GM23338 (cell line): ENCODE data around the gene RAD51AP1. TPM values are rescaled to one million over a fixed set of nuclear protein-coding genes. Genes with fewer than 3 reads are reported as not detected.

ENCODE experiments used
- ATAC-seq: fragments of 200-7000 bp; cut with Tn5 transposase; 3 replicates; pipeline ENCODE4 v1.9.1; 2020
- DNase-seq: peaks from one replicate; pipeline ENCODE4 v3.0.0-alpha.2; 2015; ENCODE audit warnings: low spot score
- H2AFZ ChIP-seq: fragments of 200-600 bp; sonication (generic); 2 replicates; pipeline ENCODE4 v1.8.0; 2016; ENCODE audit warnings: antibody characterized with exemption, mild to moderate bottlenecking, moderate library complexity
- H3F3A ChIP-seq: fragments of 200-600 bp; sonication (generic); replicated peaks from 2 replicates; pipeline ENCODE4 v1.8.0; 2017; ENCODE audit warnings: antibody characterized with exemption, mixed run types, low read depth
- H3K27ac ChIP-seq: fragments of 200-600 bp; sonication (generic); 2 replicates; pipeline ENCODE4 v1.6.1; 2016; ENCODE audit warnings: low read depth
- H3K27me3 ChIP-seq: fragments of 200-600 bp; sonication (generic); 2 replicates; pipeline ENCODE4 v1.8.0; 2016; ENCODE audit warnings: mild to moderate bottlenecking, mixed run types, moderate library complexity; ENCODE audit not compliant: insufficient read depth
- H3K36me3 ChIP-seq: fragments of 200-600 bp; sonication (generic); 2 replicates; pipeline ENCODE4 v1.8.0; 2016; ENCODE audit warnings: mild to moderate bottlenecking; ENCODE audit not compliant: insufficient read depth
- H3K4me1 ChIP-seq: fragments of 200-600 bp; sonication (generic); 2 replicates; pipeline ENCODE4 v1.8.0; 2016; ENCODE audit warnings: mild to moderate bottlenecking, moderate library complexity; ENCODE audit not compliant: insufficient read depth
- H3K4me2 ChIP-seq: fragments of 200-600 bp; sonication (generic); 2 replicates; pipeline ENCODE4 v1.7.1; 2017; ENCODE audit warnings: mixed run types
- H3K4me3 ChIP-seq: fragments of 200-600 bp; sonication (generic); 2 replicates; pipeline ENCODE4 v1.6.1; 2016; ENCODE audit warnings: mixed run types
- H3K79me2 ChIP-seq: fragments of 200-600 bp; sonication (generic); replicated peaks from 2 replicates; pipeline ENCODE4 v1.8.0; 2017; ENCODE audit warnings: mild to moderate bottlenecking; ENCODE audit not compliant: insufficient read depth
- H3K9me2 ChIP-seq: fragments of 200-600 bp; sonication (generic); 2 replicates; pipeline ENCODE4 v1.8.0; 2017; ENCODE audit not compliant: insufficient read depth
- H4K20me1 ChIP-seq: fragments of 200-600 bp; sonication (generic); replicated peaks from 2 replicates; pipeline ENCODE4 v1.8.0; 2017; ENCODE audit warnings: mild to moderate bottlenecking; ENCODE audit not compliant: insufficient read depth
- H3K27ac Mint-ChIP-seq: 2 replicates; pipeline ENCODE4 v1.8.0; 2020; ENCODE audit warnings: inconsistent platforms, mild to moderate bottlenecking, moderate library complexity, mixed read lengths
- H3K27me3 Mint-ChIP-seq: 3 replicates; pipeline ENCODE4 v1.8.0; 2022; ENCODE audit warnings: low read depth, mild to moderate bottlenecking, moderate library complexity, mixed read lengths, inconsistent platforms; ENCODE audit not compliant: insufficient read depth, poor library complexity
- H3K36me3 Mint-ChIP-seq: 3 replicates; pipeline ENCODE4 v1.8.0; 2021; ENCODE audit warnings: low read depth, mild to moderate bottlenecking, inconsistent platforms, moderate library complexity, mixed read lengths
- H3K4me1 Mint-ChIP-seq: 3 replicates; pipeline ENCODE4 v1.8.0; 2020; ENCODE audit warnings: mild to moderate bottlenecking, inconsistent platforms, mixed read lengths
- H3K4me3 Mint-ChIP-seq: 3 replicates; pipeline ENCODE4 v1.8.0; 2021; ENCODE audit warnings: moderate library complexity, mild to moderate bottlenecking, inconsistent platforms, mixed read lengths
- H3K9me3 Mint-ChIP-seq: 3 replicates; pipeline ENCODE4 v1.8.0; 2020; ENCODE audit warnings: moderate library complexity, mild to moderate bottlenecking, inconsistent platforms, mixed read lengths
- CREB1 ChIP-seq: fragments of 250-450 bp; sonication (Bioruptor Pico); IDR thresholded peaks from 2 replicates; pipeline ENCODE4 v1.5.0; 2020; ENCODE audit warnings: low read depth, mild to moderate bottlenecking, moderate library complexity
- EZH2 ChIP-seq: fragments of 200-600 bp; sonication (generic); IDR thresholded peaks from one replicate; pipeline ENCODE4 v1.8.0; 2017; ENCODE audit warnings: antibody characterized with exemption, mild to moderate bottlenecking, low read depth; ENCODE audit not compliant: unreplicated experiment
- EZH2phosphoT487 ChIP-seq: fragments of 200-600 bp; sonication (generic); IDR thresholded peaks from one replicate; pipeline ENCODE4 v1.8.1; 2018; ENCODE audit warnings: antibody characterized with exemption; ENCODE audit not compliant: unreplicated experiment
- JUNB ChIP-seq: IDR thresholded peaks from one replicate; pipeline ENCODE4 v1.6.1; 2016; ENCODE audit warnings: antibody characterized with exemption; ENCODE audit not compliant: unreplicated experiment
- NANOG ChIP-seq: IDR thresholded peaks from 2 replicates; pipeline ENCODE4 v1.6.1; 2016; ENCODE audit warnings: antibody characterized with exemption, borderline replicate concordance
- POLR2AphosphoS5 ChIP-seq: IDR thresholded peaks from 2 replicates; pipeline ENCODE4 v1.6.1; 2016; ENCODE audit warnings: antibody characterized with exemption, low read depth
- STAT1 ChIP-seq: IDR thresholded peaks from one replicate; pipeline ENCODE4 v1.6.1; 2016; ENCODE audit warnings: antibody characterized with exemption; ENCODE audit not compliant: unreplicated experiment
- ZNF331 ChIP-seq: fragments of 250-450 bp; sonication (Bioruptor Pico); IDR thresholded peaks from 2 replicates; pipeline ENCODE4 v1.5.0; 2020; ENCODE audit warnings: low read depth, mild to moderate bottlenecking, moderate library complexity
- polyA plus RNA-seq: library from polyadenylated mRNA; unstranded; fragments of >200 nt; fragmentation: Nextera tagmentation; extraction: Ambion mirVana; gene quantifications from 2 replicates; pipeline ENCODE4 v1.2.1, GENCODE V29; 2016
- total RNA-seq: library from RNA; depleted of rRNA; stranded (reverse); fragments of >200 nt; shearing (Covaris generic); gene quantifications from 2 replicates; pipeline ENCODE4 v1.2.3, GENCODE V29; 2014
- TF ChIP-seq, protein P1 (sequence below), 2 experiments: fragments of 200-600 bp in 1 of 2; sonication (generic) in 1 of 2; conservative IDR thresholded peaks; 2 replicates each; pipeline versions ENCODE4 v1.5.1 to v1.6.1; 2016 to 2017; ENCODE audit warnings: antibody characterized with exemption in 2 of 2, low read depth in 2 of 2, mild to moderate bottlenecking in 2 of 2, moderate library complexity in 1 of 2
- TF ChIP-seq, protein P2 (sequence below): fragments of 250-450 bp; sonication (Bioruptor Pico); IDR thresholded peaks from 2 replicates; pipeline ENCODE4 v1.5.0; 2020; ENCODE audit warnings: mild to moderate bottlenecking, moderate library complexity
- TF ChIP-seq, protein P3 (sequence below): IDR thresholded peaks from 2 replicates; pipeline ENCODE4 v1.6.1; 2016; ENCODE audit warnings: antibody characterized with exemption

The RAD51AP1 gene
- total and polyA plus RNA-seq, 2 experiments from 2014 or later: 75.2 to 119 TPM

DNA sequence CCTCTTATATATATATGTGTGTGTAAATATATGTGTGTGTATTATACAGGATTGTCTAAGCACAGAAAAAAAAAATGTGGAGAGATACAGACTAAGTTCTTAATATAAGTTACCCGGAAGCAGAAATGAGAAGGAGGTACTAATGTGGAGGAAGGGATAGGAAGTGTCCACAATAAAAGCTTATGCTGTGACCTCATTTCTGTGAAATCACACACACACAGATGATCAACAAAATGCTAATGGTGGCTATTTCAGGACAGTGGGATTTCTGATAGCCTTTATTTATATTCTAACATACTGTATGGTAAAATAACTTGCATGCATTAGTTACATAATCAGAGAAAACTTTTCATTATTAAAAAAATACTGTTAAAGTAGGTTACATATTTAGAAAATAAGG lies 8.5 kb upstream of the RAD51AP1 start:
- H3K4me3 Mint-ChIP-seq: no peak overlapping the region
- no peaks in the 10 kb centered on the region for H3K9me2 ChIP-seq
- no peaks in the 10 kb centered on the region for H3K4me1 ChIP-seq
- no peaks in the 10 kb centered on the region for H3K9me3 Mint-ChIP-seq
- H3K4me2 ChIP-seq: no peak overlapping the region
- ATAC-seq (no peak), DNase-seq (no peak)
- TF ChIP-seq CREB1 (CRISPR knock-in tag) (no peak), NANOG (no peak)
- no peaks in the 10 kb centered on the region for H3K27me3 Mint-ChIP-seq
- no peaks in the 10 kb centered on the region for H3K36me3 Mint-ChIP-seq
- H4K20me1 ChIP-seq: no peaks in the 10 kb centered on the region
- no peaks in the 10 kb centered on the region for H3F3A ChIP-seq
- no peaks in the 10 kb centered on the region for H3K79me2 ChIP-seq
- no peaks in the 10 kb centered on the region; the same call in 2 of the 3 replicates for H3K4me1 Mint-ChIP-seq
- H3K27ac ChIP-seq: no peak overlapping the region
- H3K4me3 ChIP-seq: no peak overlapping the region
- no peak overlapping the region for H2AFZ ChIP-seq
- no peak overlapping the region for H3K27ac Mint-ChIP-seq
- H3K27me3 ChIP-seq: no peaks in the 10 kb centered on the region
- peaks cover 4% of the 10 kb centered on the region for H3K36me3 ChIP-seq

DNA sequence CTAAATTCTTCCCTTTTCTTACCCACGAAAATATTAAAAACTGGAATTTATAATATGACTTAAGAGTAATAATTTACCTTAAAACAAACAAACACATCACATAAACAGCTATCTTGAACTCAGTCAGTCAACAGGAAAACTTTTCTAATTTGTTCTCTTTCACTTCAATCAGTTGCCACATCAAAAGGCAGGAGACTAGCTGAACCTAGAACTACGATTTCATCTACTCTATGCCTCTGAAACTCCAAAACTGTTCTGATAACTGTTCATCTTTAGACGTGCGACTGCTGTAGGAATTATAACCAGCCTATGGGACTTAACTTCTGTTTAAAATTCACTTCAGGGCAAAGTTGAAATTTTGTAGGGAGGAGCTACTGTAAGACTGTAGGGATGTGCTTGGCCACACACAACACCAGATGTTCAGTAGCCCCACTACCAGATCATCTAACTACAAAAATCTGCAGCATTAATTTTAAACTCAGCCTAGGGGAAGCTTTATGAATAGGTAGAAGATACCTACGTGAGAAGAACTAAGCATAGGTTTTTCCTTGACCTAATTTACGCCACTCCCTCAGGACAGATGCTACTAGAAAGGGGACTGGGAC lies 7.6 kb upstream of the RAD51AP1 start:
- Histone ChIP-seq H3K4me1 (no peaks in the 10 kb centered on the region), H3K27me3 (no peaks in the 10 kb centered on the region), H3K4me3 (no peak overlapping the region), H3F3A (no peaks in the 10 kb centered on the region), H3K79me2 (no peaks in the 10 kb centered on the region), H3K9me2 (no peaks in the 10 kb centered on the region), H4K20me1 (no peaks in the 10 kb centered on the region), H3K27ac (no peak overlapping the region), H3K4me2 (no peak overlapping the region), H2AFZ (no peak overlapping the region), H3K36me3 (peaks cover 4% of the 10 kb centered on the region)
- H3K27me3 Mint-ChIP-seq: no peaks in the 10 kb centered on the region
- no peaks in the 10 kb centered on the region for H3K36me3 Mint-ChIP-seq
- no peaks in the 10 kb centered on the region; the same call in 2 of the 3 replicates for H3K4me1 Mint-ChIP-seq
- DNase-seq: no peak
- no peak for ATAC-seq
- no peak overlapping the region for H3K4me3 Mint-ChIP-seq
- H3K9me3 Mint-ChIP-seq: no peaks in the 10 kb centered on the region
- H3K27ac Mint-ChIP-seq: no peak overlapping the region
- TF ChIP-seq CREB1 (CRISPR knock-in tag): no peak
- no peak for TF ChIP-seq EZH2phosphoT487
- no peak for TF ChIP-seq EZH2
- no peak for TF ChIP-seq STAT1
- no peak for TF ChIP-seq POLR2AphosphoS5
- no peak for TF ChIP-seq ZNF331 (CRISPR knock-in tag)
- TF ChIP-seq, protein P1, sequence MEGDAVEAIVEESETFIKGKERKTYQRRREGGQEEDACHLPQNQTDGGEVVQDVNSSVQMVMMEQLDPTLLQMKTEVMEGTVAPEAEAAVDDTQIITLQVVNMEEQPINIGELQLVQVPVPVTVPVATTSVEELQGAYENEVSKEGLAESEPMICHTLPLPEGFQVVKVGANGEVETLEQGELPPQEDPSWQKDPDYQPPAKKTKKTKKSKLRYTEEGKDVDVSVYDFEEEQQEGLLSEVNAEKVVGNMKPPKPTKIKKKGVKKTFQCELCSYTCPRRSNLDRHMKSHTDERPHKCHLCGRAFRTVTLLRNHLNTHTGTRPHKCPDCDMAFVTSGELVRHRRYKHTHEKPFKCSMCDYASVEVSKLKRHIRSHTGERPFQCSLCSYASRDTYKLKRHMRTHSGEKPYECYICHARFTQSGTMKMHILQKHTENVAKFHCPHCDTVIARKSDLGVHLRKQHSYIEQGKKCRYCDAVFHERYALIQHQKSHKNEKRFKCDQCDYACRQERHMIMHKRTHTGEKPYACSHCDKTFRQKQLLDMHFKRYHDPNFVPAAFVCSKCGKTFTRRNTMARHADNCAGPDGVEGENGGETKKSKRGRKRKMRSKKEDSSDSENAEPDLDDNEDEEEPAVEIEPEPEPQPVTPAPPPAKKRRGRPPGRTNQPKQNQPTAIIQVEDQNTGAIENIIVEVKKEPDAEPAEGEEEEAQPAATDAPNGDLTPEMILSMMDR (conservative IDR thresholded peaks at IDR 0.05; ENCODE audit: low read depth in 2 of 2): no peak
- TF ChIP-seq, protein P2, sequence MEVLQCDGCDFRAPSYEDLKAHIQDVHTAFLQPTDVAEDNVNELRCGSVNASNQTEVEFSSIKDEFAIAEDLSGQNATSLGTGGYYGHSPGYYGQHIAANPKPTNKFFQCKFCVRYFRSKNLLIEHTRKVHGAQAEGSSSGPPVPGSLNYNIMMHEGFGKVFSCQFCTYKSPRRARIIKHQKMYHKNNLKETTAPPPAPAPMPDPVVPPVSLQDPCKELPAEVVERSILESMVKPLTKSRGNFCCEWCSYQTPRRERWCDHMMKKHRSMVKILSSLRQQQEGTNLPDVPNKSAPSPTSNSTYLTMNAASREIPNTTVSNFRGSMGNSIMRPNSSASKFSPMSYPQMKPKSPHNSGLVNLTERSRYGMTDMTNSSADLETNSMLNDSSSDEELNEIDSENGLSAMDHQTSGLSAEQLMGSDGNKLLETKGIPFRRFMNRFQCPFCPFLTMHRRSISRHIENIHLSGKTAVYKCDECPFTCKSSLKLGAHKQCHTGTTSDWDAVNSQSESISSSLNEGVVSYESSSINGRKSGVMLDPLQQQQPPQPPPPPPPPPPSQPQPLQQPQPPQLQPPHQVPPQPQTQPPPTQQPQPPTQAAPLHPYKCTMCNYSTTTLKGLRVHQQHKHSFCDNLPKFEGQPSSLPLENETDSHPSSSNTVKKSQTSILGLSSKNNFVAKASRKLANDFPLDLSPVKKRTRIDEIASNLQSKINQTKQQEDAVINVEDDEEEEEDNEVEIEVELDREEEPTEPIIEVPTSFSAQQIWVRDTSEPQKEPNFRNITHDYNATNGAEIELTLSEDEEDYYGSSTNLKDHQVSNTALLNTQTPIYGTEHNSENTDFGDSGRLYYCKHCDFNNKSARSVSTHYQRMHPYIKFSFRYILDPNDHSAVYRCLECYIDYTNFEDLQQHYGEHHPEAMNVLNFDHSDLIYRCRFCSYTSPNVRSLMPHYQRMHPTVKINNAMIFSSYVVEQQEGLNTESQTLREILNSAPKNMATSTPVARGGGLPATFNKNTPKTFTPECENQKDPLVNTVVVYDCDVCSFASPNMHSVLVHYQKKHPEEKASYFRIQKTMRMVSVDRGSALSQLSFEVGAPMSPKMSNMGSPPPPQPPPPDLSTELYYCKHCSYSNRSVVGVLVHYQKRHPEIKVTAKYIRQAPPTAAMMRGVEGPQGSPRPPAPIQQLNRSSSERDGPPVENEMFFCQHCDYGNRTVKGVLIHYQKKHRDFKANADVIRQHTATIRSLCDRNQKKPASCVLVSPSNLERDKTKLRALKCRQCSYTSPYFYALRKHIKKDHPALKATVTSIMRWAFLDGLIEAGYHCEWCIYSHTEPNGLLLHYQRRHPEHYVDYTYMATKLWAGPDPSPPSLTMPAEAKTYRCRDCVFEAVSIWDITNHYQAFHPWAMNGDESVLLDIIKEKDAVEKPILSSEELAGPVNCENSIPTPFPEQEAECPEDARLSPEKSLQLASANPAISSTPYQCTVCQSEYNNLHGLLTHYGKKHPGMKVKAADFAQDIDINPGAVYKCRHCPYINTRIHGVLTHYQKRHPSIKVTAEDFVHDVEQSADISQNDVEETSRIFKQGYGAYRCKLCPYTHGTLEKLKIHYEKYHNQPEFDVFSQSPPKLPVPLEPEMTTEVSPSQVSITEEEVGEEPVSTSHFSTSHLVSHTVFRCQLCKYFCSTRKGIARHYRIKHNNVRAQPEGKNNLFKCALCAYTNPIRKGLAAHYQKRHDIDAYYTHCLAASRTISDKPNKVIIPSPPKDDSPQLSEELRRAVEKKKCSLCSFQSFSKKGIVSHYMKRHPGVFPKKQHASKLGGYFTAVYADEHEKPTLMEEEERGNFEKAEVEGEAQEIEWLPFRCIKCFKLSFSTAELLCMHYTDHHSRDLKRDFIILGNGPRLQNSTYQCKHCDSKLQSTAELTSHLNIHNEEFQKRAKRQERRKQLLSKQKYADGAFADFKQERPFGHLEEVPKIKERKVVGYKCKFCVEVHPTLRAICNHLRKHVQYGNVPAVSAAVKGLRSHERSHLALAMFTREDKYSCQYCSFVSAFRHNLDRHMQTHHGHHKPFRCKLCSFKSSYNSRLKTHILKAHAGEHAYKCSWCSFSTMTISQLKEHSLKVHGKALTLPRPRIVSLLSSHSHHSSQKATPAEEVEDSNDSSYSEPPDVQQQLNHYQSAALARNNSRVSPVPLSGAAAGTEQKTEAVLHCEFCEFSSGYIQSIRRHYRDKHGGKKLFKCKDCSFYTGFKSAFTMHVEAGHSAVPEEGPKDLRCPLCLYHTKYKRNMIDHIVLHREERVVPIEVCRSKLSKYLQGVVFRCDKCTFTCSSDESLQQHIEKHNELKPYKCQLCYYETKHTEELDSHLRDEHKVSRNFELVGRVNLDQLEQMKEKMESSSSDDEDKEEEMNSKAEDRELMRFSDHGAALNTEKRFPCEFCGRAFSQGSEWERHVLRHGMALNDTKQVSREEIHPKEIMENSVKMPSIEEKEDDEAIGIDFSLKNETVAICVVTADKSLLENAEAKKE (CRISPR knock-in tag): no peak
- TF ChIP-seq, protein P3, sequence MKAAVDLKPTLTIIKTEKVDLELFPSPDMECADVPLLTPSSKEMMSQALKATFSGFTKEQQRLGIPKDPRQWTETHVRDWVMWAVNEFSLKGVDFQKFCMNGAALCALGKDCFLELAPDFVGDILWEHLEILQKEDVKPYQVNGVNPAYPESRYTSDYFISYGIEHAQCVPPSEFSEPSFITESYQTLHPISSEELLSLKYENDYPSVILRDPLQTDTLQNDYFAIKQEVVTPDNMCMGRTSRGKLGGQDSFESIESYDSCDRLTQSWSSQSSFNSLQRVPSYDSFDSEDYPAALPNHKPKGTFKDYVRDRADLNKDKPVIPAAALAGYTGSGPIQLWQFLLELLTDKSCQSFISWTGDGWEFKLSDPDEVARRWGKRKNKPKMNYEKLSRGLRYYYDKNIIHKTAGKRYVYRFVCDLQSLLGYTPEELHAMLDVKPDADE: no peak
- no peak for TF ChIP-seq JUNB
- TF ChIP-seq NANOG: no peak
